Hippocampal formation (tissue), 2 donors: ENCODE data around the gene CAPN6.
A peak's percentile ranks its signal among the peaks of the same experiment; 100 is the strongest.

Source experiments
- DNase-seq, 2 donors: peaks; one replicate each; lab custom pipeline; 2025; lab: John Stamatoyannopoulos, UW

Gene CAPN6, protein sequence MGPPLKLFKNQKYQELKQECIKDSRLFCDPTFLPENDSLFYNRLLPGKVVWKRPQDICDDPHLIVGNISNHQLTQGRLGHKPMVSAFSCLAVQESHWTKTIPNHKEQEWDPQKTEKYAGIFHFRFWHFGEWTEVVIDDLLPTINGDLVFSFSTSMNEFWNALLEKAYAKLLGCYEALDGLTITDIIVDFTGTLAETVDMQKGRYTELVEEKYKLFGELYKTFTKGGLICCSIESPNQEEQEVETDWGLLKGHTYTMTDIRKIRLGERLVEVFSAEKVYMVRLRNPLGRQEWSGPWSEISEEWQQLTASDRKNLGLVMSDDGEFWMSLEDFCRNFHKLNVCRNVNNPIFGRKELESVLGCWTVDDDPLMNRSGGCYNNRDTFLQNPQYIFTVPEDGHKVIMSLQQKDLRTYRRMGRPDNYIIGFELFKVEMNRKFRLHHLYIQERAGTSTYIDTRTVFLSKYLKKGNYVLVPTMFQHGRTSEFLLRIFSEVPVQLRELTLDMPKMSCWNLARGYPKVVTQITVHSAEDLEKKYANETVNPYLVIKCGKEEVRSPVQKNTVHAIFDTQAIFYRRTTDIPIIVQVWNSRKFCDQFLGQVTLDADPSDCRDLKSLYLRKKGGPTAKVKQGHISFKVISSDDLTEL

DNA sequence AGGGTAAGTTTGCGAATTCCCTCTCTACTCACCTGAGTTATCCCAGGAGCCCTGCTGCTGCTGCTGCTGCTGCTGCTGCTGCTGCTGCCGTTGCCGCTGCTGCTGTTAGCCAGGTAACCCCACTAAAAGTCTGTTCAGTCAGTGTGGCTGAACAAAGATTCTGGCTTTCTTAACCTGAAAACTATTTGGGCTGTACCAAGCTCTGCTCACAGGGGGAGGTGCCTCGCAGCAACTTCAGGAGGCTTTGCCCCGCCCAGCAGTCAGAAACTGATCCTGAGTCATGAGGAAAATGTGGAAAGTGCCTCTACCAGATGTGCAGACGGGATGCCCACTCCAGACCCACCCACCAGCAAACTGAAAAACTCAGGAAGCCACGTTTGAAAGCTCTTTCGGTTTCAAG lies at the start of gene CAPN6:
Gene CAPN6 (minus strand): TSS at position 145 of the 400 bp plus-strand sequence. CDS start 6,547 bp downstream, outside the sequence.
- DNase-seq = no peak

DNA sequence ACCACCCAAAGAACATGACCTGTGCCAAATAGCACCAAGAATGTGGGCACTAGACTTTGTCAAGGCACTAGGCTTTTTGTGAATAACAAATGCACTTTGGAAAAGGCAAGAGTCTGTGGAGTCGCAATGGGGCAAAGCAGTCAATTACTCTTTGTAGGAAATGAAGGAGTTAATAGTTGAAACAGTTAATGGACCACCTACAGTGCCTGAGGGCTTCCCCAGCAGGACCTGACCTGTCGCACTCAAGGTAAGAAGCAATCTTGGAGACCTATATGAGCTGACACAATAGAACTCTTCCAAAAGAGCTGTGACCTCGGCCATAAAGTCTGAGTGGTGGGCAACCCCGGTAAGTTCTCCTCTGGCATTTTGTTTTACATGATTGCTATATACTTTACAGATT lies 49.2 kb upstream of the CAPN6 start:
- DNase-seq = no peak

DNA sequence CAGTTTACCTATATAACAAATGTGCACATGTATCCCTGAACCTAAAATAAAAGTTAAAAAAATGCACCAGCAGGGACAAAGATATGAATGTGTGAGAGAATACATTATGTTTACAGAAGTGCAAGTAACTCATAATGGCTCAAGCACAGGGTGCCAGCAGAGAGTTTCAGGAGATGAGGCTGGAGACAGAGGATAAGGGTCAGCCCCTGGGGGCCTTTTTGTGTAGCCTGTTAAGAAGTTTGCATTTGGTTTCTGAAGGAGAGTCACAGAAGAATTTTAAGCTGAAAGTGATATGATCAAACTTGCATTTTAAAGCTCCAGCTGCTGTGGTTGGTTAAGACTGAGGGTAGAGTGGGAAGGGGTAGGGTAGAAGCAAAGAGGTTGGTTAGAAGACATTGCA lies 48.6 kb upstream of the CAPN6 start:
- DNase-seq = no peak

GRCh38 chrX:111309083-111309482 lies 38.8 kb upstream of the CAPN6 start:
- DNase-seq = no peak

GRCh38 chrX:111308039-111308438 lies 37.8 kb upstream of the CAPN6 start:
- DNase-seq = no peak

DNA sequence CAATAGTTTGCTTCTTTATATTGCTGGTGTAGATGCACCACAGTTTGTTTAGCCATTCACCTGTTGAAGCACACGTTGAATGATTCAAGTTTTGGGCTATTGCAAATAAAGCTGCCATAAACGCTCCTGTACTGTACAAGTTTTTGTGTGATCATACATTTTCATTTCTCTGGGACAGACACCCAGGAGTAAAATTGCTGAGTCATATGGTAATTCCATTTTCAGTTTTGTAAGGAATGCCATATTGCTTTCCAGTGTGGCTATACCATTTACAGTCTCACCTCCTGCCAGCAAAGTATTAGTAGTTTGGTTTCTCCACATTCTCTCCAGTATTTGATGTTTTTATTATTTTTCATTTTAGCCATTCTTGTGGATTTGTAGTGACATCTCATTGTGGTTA lies 32.0 kb upstream of the CAPN6 start:
- no peak for DNase-seq

DNA sequence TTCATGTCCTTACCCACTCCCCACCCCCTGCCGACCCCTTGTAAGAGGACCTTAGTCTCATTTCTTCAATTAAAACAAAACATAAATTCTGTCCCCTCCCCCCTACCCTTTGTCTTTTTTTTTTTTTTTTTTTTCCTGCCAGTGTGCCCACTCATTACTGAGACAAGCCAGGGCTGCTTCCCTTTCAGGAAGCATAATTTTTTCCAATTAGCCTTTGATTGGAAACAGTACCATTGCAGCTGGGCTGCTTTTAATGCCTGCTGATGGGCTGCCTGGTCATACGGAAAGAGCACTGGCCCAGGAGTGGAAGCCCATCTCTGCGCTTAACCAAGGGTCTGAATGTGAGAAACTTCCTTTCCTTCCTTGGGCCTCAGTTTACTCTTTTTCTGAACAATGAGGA lies 18.6 kb upstream of the CAPN6 start:
- no peak for DNase-seq

GRCh38 chrX:111284631-111285293 lies 14.5 kb upstream of the CAPN6 start:
- no peak for DNase-seq

DNA sequence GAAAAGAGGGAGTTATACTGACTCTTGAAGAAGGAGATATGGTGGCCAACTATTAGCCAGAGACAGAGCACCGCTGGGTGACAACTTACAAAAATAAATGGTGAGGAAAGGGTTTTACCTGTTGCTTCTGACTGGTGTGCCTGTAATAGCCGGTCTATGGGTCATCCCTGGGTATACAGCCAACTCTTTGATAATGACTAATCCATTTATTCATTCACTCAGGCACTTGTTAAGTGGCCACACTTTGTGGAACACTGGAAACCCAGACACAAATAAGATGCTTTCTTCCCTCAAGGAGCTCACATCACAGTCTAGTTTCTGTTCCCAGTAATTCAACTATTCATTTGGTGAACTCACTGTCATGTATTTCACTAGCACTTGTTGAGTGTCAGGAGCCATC lies 13.2 kb upstream of the CAPN6 start:
- DNase-seq = no peak

DNA sequence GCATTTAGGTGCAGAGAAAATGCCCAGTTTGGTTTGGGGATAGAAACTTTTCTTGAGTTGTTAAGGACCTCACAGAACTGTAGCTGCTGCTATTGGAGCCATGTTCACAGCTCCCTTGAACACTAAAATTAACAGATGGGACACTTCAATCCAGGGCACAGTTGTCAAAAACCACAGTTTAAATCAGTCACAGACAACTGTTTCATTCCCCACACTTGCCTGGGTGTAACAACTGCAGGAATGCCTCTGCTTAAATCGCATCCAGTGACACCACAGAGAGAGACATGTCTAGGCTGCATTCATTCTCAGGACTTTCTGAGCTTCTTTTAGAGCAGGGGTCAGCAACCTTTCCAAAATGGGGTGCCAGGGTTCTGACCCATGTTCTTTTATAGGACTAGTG lies 12.7 kb upstream of the CAPN6 start:
- DNase-seq = no peak

GRCh38 chrX:111282139-111282538 lies 11.9 kb upstream of the CAPN6 start:
- no peak for DNase-seq

DNA sequence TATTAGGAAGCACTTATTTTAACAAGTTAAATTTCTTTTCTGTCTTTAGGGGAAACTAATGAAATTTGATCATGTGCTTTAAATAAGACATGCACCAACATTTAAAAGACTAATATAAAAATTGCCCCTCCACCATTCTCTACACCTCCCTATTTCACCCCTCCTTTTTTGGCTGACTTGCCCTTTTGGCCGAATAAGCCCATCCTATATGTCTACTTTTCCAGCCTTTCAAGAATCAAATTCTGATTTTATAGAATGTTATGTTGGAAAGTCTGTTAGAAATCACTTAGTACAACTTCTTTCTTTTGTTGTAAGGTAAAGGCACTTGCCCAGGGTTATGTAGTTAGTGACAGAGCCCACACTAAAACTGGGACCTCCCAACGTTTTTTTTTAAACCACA lies 1.8 kb downstream of the CAPN6 start:
- DNase-seq = no peak

DNA sequence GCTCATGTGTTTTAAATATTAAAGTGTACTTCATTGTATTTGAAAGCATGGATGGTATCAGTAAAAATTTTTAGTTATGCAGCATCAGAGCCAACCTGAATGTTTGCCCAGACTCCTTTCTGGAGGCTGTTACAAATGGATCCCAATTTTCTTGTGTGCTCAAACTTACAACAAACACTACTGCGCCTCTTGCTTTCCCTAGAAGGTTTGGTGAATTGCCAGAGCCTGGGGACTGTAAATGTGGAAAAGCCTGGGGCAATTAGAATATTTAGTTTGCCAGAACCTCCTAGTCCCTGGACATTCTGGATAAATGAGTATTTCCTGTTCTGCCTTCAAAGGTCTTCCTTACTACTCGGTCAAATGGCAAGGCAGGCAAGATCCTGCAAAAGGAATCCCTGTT lies 4.8 kb downstream of the CAPN6 start:
- DNase-seq = no peak

DNA sequence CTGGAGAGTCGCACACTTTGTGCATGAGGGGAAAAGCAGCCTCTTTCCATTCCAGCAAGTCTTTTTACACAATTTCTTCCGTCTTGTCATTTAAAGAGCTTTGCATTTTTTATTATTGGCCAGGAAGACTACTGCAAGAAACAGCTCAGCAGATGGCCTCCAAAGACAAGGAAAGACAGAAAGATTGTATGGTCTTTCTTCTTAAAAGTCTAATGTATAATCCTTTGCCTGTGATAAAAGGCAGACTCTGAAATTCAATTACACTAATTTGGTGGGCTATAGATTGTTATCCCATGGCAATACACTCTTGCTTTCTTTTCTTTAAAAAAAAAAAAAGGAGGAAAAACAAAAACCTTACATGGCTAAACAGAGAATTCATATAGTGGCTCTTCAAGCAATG lies 5.9 kb downstream of the CAPN6 start:
- DNase-seq = no peak

DNA sequence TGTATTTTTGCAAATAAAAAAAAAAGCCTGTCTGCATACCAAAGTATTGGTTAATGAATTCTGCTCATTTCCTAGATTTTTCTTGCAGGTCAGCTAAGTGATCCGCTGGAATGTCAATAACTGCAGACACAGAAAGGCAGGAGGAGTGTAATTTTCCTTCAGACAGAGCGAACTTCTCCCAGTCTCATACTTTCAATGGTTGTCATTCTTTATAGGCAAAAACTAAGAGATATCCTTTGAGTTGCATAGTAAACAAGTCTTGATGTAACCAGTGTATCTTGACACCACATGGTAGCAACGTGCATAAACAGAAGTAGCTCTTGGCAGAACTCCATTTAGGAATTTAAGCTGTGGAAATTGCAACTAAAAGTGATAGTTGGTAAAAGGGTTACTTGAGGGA lies 8.2 kb downstream of the CAPN6 start:
- DNase-seq = no peak

GRCh38 chrX:111260451-111260850 lies 9.8 kb downstream of the CAPN6 start:
- no peak for DNase-seq

DNA sequence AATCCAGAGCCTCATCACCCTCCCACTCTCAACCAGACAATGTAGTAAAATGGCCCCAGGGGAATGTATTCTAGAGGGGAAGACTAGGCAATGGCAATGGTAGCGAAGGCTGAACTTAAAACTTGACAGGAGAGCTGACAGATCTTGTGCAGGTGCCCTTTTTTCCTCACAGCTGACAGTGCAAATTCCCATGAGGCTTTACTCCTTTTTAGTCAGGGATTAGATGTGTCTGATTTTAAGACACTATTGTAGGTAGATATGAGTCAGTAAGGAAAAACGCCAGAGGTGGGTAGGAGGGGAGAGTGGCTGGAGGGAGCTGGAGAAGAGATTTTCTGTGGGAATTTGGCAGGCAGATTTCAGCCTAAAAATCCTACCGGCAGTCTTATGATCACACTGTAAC lies 10.7 kb downstream of the CAPN6 start:
- no peak for DNase-seq

GRCh38 chrX:111257733-111258132 lies 12.6 kb downstream of the CAPN6 start:
- no peak for DNase-seq

GRCh38 chrX:111254896-111255693 lies 15.2 kb downstream of the CAPN6 start:
- no peak for DNase-seq

- peak in 1 of 2 donors; percentile 2 for DNase-seq
Observed at GRCh38 chrX:111244235-111244750, 26.0 kb downstream of the CAPN6 start.

GRCh38 chrX:111216293-111216801 lies 53.9 kb downstream of the CAPN6 start:
- DNase-seq = no peak

DNA sequence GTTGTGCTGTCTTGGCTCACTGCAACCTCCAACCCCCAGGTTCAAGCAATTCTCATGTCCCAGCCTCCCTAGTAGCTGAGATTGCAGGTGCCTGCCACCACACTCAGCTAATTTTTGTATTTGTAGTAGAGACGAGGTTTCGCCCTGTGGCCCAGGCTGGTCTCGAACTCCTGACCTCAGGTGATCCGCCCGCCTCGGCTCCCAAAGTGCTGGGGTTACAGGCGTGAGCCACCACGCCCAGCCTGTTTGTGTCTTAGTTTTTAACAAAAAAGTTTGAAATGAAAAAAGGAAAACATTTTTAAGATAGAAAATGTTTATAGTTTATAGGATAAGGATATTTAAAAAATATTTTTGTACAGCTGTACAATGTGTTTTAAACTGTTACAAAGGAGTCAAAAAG lies 62.4 kb downstream of the CAPN6 start:
- no peak for DNase-seq
